Testis (tissue), 2 donors: Measurements from ENCODE around the gene ENTREP1.

Experiments
- POLR2A ChIP-seq: fragments of 450-650 bp; IDR thresholded peaks from one replicate; pipeline ENCODE4 v1.6.1; 2017; ENCODE audit warnings: antibody characterized with exemption, mild to moderate bottlenecking, moderate library complexity
- TF ChIP-seq, protein P1 (sequence below), 3 experiments: fragments of 450-650 bp in 2 of 3; fragments of 200-600 bp in 1 of 3; sonication (generic) in 1 of 3; IDR thresholded peaks; one replicate each; pipeline ENCODE4 v1.5.1; 2016 to 2019; ENCODE audit warnings: antibody characterized with exemption in 3 of 3, mild to moderate bottlenecking in 2 of 3, moderate library complexity in 1 of 3

DNA sequence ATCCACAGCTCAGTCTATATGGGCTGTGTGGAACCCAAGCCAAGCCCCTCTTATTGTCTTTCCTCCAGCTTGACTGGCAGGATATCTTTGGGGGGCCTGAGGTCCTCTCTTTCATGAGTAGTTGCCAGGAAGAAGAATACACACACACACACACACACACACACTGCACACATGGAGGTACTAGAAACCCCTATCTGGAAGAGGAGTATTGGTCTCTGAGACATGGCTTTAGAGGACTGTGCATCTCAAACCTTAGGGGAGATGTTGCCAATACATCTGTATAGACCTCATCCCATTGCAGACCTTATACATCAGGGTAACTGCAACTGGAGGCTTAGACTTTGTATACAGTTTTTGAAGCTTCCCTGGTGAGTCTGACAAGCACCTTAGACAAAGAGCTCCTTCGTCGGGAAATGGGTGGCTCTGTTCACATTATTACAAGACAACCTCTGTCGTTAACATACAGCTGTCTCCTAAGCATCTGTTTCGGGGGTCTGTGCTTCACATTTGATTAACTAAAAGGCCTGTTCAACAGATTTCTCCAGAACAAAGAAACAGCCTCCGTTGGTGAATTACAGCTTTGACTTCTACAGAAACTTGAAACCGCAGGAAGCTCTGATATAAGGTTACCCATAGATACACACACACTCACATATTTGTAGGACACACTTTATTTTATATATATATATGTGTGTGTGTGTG, 5.5 kb upstream of the ENTREP1 start:
- TF ChIP-seq, protein P1, sequence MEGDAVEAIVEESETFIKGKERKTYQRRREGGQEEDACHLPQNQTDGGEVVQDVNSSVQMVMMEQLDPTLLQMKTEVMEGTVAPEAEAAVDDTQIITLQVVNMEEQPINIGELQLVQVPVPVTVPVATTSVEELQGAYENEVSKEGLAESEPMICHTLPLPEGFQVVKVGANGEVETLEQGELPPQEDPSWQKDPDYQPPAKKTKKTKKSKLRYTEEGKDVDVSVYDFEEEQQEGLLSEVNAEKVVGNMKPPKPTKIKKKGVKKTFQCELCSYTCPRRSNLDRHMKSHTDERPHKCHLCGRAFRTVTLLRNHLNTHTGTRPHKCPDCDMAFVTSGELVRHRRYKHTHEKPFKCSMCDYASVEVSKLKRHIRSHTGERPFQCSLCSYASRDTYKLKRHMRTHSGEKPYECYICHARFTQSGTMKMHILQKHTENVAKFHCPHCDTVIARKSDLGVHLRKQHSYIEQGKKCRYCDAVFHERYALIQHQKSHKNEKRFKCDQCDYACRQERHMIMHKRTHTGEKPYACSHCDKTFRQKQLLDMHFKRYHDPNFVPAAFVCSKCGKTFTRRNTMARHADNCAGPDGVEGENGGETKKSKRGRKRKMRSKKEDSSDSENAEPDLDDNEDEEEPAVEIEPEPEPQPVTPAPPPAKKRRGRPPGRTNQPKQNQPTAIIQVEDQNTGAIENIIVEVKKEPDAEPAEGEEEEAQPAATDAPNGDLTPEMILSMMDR (IDR thresholded peaks at IDR 0.05), result no peak
- no peak for TF ChIP-seq POLR2A
